HG02759 (cell line): ENCODE results near the gene KPTN.
"Not testable (repeated sequence)": the region's sequence is repeated elsewhere in the genome, so short reads cannot be mapped to it uniquely, and the experiment has no call there.

Experiments
- ATAC-seq: cut with Tn5 transposase; IDR thresholded peaks from one replicate; pipeline ENCODE4 v1.9.1; 2021; ENCODE audit warnings: mild to moderate bottlenecking, moderate library complexity; ENCODE audit not compliant: unreplicated experiment

KPTN gene

GRCh38 chr19:47492571-47493377, 8.8 kb upstream of the KPTN start:
- no peak for ATAC-seq

GRCh38 chr19:47492137-47492533, 8.1 kb upstream of the KPTN start:
- no peak for ATAC-seq

GRCh38 chr19:47491358-47492136, 7.5 kb upstream of the KPTN start:
- no peak for ATAC-seq

GRCh38 chr19:47490847-47491246, 6.8 kb upstream of the KPTN start:
- no peak for ATAC-seq

GRCh38 chr19:47490031-47490430, 6.0 kb upstream of the KPTN start:
- ATAC-seq, result no peak

GRCh38 chr19:47489072-47489914, 5.3 kb upstream of the KPTN start:
- no peak for ATAC-seq

- ATAC-seq, result no peak
Measured at GRCh38 chr19:47487551-47488515, 3.8 kb upstream of the KPTN start.

GRCh38 chr19:47486900-47487299, 2.9 kb upstream of the KPTN start:
- no peak for ATAC-seq

GRCh38 chr19:47486220-47486619, 2.2 kb upstream of the KPTN start:
- ATAC-seq, result not testable (repeated sequence)

- ATAC-seq, result no peak
Measured at GRCh38 chr19:47485210-47485609, 1.2 kb upstream of the KPTN start.

GRCh38 chr19:47483200-47483599, 819 bp downstream of the KPTN start:
- no peak for ATAC-seq

GRCh38 chr19:47481460-47482052, 2.5 kb downstream of the KPTN start:
- ATAC-seq, result no peak

GRCh38 chr19:47480658-47481057, 3.4 kb downstream of the KPTN start:
- no peak for ATAC-seq

- no peak for ATAC-seq
Measured at GRCh38 chr19:47479701-47480503, 4.1 kb downstream of the KPTN start.

GRCh38 chr19:47476438-47476972, 7.5 kb downstream of the KPTN start:
- no peak for ATAC-seq

GRCh38 chr19:47475465-47475864, 8.6 kb downstream of the KPTN start:
- ATAC-seq, result no peak

- no peak for ATAC-seq
Measured at GRCh38 chr19:47473336-47473735, 10.7 kb downstream of the KPTN start.

GRCh38 chr19:47471733-47472457, 12.1 kb downstream of the KPTN start, which contains the start of gene SLC8A2:
Gene SLC8A2 (minus strand): TSS chr19:47471893. CDS start chr19:47466403, 5,490 bp downstream.
- no peak for ATAC-seq
